GM18508 (cell line): ENCODE data around the gene CFAP210.

ENCODE experiments used
- ATAC-seq: cut with Tn5 transposase; IDR thresholded peaks from one replicate; pipeline ENCODE4 v1.9.1; 2021; ENCODE audit warnings: moderate number of reproducible peaks; ENCODE audit not compliant: insufficient read depth, unreplicated experiment

CFAP210 gene, protein sequence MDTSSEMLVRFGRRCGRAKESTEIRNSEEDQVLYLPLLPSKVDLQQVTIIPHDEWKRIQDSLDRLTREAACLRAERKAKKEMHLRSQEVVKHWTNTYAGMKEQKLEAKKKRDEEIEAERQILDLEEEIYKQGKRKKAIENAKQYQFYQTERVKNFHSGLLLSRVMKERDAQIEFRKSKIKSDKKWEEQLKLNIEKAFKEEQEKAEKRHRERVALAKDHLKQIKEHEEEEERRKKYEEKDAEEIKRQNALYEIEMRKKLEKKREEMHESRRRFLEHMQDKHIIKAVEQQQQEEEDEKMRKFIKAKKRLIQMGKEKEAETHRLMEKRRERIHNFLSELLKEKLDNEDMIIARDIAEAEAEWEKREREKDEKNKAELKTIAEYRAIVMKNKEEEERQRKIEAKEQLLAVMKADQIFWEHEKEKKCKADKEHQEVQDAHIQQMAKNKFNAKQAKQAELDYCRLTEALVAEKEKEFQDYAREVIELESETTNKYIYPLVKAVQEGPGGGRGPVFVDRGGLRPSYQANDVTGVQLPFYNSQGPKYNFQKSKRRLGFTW

GRCh38 chr2:169694113-169694893 is at the start of gene CFAP210, which contains the start of gene PHOSPHO2:
Gene CFAP210, minus strand, starts transcription at chr2:169694405. Its CDS starts 78 bp downstream, at chr2:169694327.
Gene PHOSPHO2, plus strand, starts transcription at chr2:169694469. Its CDS starts 6,503 bp downstream, at chr2:169700972.
- ATAC-seq = peak; percentile 94

DNA sequence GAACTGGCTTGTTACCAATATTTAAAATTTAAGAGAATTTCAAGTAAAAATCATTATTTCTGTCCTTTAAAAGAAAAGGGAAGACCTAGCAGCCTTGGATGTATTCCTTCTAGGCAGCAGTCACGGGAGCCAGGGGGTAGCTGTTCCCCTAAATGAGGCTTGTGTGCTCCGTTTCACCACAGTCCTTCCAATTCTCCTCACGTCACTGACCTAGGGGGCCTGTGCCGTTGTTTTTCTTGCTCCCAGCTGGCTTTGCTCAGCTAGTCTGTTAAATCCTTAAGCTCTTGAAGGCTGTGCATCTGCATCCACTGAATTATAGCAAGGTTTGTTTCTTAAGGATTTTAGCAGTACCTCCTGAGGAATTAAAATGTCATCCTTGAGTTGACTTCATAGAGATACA is 49.3 kb upstream of the CFAP210 start:
- no peak for ATAC-seq

- ATAC-seq = no peak
Observed at GRCh38 chr2:169739351-169739750, 45.1 kb upstream of the CFAP210 start.

DNA sequence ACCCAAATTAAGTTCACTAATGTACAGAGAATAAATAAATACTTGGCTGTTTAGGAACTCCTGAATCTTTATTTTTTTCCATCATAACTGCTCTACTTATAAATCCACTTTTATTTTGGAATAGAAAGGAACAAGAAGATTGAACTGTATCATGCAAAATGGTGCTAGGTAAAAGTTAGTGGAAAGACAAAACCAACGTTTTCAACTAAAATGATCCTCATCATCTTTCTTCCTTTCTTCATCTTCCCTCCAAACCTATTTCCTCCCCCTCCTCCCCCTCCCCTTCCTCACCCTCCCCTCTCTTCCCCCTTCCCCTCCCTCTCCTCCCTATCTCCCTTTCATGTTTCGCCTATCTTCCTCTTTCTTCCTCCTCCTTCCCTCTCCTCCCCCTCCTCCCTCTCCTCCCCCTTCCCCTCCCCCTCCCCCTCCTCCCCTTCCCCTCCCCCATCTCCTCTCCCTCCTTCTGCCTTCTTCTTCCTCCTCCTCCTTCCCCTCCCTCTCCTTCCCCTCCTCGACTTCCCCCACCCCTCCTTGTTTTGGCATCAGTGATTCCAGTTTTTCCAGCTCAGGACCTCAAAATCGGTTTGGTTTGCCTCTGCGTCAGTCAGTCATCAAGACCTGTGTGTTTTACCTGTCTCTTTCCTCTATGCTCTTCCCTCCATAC is 44.5 kb upstream of the CFAP210 start:
- no peak for ATAC-seq

GRCh38 chr2:169736902-169737301 is 42.7 kb upstream of the CFAP210 start:
- ATAC-seq = no peak

DNA sequence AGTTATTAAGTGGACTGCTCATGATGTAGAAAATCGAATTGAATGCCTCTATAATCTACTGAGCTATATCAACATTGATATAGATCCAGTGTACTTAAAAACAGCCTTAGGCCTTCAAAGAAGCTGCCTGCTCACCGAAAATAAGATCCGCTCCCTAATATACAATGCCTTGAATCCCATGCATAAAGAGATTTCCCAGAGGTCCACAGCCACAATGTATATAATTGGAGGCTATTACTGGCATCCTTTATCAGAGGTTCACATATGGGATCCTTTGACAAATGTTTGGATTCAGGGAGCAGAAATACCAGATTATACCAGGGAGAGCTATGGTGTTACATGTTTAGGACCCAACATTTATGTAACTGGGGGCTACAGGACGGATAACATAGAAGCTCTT is 41.4 kb upstream of the CFAP210 start:
- ATAC-seq = no peak

- ATAC-seq = no peak
Observed at GRCh38 chr2:169734169-169734847, 40.1 kb upstream of the CFAP210 start.

- ATAC-seq = no peak
Observed at GRCh38 chr2:169732583-169733358, 38.6 kb upstream of the CFAP210 start.

GRCh38 chr2:169732075-169732474 is 37.9 kb upstream of the CFAP210 start:
- no peak for ATAC-seq

DNA sequence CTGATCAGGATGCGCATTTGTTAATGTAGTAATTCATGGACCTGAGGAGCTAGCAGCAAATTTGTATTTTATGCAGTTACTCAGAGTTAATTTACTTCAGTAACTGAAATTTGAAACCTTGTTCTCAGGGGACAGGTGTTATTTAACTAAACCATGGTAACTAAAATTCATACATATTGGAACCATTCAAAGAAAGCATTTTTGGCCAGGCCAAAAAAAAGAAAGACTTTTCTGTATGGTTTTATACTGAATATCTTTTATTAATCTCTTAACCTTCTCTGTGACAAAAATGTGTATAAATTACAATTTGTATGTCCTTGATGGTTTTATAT is 35.0 kb upstream of the CFAP210 start:
- no peak for ATAC-seq

- no peak for ATAC-seq
Observed at GRCh38 chr2:169727065-169727464, 32.9 kb upstream of the CFAP210 start.

- no peak for ATAC-seq
Observed at GRCh38 chr2:169721016-169721415, 26.8 kb upstream of the CFAP210 start.

DNA sequence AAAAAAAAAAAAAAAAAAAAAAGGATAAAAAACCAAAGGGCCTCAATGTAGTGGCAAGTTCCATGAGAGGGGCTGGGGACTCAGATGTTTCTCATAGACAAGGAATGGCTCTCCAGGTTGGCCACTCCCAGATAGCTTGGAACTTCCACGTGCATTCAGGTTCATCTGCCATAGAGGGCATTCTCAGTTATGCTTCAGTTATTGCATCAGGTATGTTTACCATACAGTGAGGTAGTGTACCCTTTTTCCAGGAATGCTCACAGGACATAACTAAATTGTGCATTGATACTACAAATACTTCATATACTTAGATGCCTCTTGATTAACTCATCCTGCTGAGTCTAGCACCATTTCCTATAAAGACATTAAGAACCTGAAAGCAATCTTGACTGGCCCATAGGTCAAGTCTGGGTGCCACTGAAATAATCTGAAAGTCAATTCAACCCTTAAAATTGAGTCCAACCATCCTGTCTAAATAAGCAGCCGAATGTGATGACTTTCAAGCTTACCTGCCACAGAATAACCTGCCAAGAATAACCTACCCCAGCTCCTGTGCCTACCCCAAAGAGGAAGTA is 24.8 kb upstream of the CFAP210 start:
- no peak for ATAC-seq

DNA sequence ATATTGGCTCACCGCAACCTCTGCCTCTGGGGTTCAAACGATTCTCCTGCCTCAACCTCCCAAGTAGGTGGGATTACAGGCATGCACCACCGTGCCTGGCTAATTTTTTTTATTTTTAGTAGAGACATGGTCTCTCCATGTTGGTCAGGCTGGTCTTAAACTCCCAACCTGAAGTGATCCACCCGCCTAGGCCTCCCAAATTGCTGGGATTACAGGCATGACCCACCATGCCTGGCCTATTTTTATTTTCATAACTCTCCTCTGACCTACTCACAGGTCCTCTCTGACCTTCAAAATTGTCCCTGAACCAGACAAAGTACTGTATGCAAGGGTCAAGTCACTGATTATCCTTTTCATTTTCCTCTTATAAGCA is 23.5 kb upstream of the CFAP210 start:
- ATAC-seq = no peak

DNA sequence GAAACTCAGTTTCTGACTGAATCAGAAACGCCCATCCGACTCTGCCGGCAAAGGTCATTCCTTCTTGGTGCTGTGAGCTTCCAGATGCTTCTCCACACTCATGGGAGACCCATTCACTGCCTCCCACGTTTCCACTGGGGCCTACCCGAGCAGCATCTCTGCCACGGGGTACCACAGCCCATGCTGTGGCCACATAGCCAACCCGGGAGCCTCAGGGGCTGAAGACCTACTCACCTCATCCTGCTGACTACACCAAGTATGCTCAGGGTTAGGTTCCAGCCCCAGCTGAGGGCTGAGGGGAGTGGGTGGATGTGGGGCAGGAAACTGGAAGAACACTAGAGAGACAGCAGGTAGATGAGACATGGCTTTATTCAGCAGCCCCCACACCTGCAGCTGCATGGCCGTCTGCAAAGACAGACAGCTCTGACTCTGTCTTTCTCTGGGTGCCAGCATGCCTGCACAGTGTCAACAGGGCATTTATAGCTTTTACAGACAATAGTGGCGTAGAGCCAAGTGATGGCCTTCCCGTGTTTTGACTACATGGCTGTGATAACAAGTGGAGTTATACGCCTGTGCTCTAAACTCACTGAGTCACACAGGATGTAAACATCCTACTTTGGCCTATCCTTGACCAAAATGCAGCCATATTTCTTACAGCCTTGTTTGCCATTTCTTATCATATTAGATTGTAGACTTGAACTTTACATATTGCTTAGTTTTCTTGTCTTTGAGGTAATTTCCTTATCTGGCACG is 22.9 kb upstream of the CFAP210 start:
- no peak for ATAC-seq

- ATAC-seq = no peak
Observed at GRCh38 chr2:169716238-169716886, 22.2 kb upstream of the CFAP210 start.

DNA sequence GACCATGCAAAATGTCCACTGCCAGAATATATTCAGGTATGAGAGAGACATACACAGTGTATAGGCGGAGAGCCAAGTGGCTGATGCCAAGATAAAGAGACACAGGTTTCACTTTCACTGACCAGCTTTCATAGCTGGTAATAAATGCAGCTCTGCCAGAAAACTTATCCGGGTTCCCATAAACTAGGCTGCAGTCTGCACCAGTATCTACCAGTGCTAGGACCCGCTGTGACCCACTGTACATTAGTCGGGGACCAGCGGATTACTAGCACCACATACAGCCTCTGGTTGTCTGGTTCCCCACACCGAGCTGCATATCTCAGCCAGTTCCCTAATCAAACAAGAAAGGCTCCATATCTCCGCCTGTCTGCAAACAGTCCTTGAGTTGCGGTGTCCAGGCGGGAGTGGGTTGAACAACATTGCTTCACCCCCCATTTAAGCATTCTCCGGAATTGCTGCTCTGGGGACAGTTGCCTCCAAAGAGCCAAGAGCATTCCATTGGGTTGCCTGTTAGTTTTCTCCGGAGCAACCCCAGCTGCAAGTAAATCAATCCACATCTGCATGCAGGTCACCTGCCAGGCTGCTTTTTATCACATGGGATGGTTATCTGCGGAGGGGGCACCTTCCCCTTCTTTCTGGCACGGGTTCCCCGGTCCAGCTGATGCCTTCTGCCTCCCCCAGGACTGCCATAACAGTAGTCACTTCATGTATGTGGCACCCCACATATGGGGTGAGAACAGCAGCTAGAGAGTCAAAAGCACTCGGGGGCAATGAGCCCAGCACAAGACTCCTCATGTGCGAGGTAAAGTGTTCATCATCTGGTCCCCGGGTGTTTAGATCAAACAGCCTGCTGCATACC is 21.4 kb upstream of the CFAP210 start:
- no peak for ATAC-seq
